GM10266 (cell line): ENCODE data around the gene MCM3AP.
"Not testable (repeated sequence)": the region's sequence is repeated elsewhere in the genome, so short reads cannot be mapped to it uniquely, and the experiment has no call there.

Experiments used
- DNase-seq: peaks from one replicate; pipeline ENCODE4 v3.0.0; 2012; ENCODE audit errors: extremely low spot score
- TF ChIP-seq, protein P1 (sequence below): IDR thresholded peaks from 2 replicates; pipeline ENCODE4 v1.5.1; 2012; ENCODE audit warnings: mild to moderate bottlenecking, low read depth; ENCODE audit not compliant: control insufficient read depth, insufficient read depth; ENCODE audit errors: missing control alignments

MCM3AP gene

DNA sequence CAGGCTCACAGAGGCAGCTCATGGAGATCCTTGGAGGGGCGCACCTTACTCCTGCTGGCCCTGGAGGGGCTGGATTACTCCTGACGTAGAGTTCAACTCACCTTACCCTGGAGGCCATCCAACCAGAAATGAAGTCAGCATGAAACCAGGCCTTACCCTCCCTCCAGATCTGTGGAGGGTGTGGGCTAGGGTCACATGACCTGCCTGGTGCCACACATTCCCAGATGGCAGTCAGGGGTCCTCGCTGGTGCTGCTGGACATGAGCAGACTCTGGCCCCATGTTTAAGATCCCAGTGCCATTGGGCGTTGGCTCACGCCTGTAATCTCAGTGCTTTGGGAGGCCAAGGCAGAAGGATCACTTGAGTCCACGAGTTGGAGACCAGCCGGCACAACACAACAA lies 33.8 kb upstream of the MCM3AP start:
- DNase-seq, result no peak
- TF ChIP-seq, protein P1, sequence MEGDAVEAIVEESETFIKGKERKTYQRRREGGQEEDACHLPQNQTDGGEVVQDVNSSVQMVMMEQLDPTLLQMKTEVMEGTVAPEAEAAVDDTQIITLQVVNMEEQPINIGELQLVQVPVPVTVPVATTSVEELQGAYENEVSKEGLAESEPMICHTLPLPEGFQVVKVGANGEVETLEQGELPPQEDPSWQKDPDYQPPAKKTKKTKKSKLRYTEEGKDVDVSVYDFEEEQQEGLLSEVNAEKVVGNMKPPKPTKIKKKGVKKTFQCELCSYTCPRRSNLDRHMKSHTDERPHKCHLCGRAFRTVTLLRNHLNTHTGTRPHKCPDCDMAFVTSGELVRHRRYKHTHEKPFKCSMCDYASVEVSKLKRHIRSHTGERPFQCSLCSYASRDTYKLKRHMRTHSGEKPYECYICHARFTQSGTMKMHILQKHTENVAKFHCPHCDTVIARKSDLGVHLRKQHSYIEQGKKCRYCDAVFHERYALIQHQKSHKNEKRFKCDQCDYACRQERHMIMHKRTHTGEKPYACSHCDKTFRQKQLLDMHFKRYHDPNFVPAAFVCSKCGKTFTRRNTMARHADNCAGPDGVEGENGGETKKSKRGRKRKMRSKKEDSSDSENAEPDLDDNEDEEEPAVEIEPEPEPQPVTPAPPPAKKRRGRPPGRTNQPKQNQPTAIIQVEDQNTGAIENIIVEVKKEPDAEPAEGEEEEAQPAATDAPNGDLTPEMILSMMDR, result no peak

DNA sequence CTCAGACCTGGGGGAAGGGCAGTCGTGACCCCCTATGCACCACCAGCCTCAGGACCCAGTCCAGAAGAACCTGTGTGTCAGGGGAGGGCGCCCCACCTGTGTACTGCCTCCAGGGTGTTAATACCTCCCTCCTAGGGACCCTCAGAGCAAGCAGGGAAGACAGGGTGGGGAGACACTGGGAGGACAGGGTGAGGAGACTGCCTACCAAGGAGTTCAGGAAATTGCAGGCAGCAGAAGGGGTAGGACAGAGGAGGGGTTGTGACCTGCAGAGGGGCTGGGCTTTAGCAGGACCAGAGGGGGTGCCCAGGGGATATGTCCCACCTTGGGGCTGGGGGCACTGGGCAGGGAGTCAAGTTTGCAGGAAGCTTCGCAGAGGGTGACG lies 33.0 kb upstream of the MCM3AP start:
- no peak for DNase-seq
- TF ChIP-seq, protein P1, result no peak

DNA sequence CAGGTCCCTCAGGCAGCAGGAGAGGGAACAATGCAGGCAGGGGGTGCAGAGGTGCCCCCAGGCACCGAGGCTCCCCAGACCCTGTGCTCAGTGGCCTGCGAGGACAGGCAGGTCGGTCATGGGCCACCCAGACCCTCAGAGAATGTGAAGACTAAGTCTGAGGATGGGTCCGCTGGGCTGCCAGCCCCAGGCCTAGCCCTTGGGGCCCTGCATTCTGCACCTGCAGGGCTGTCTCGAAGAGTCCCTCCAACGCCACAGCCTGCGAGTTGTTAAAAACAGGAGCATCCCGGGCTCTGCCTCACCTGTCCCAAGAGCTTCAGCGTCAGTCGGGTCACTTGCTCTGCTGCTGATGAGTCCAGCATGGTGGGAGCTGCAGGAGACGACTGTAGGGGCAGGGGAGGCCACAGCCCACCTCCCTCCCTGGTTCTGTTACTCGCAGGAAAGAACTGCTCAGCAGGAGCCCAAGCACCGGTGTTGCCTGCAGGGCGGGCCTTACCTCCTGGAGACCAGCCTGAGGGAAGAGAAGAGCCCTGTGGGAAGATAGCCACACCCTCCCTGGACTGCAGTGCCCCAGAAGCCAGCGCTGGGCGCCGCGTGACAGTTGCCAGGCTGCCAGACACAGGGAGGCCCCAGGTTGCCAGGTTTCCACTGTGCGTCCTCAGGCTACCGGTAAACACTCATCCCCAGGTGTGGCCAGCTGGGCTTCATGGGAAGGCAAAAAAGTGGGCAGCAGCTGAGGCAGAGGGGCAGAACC lies 32.5 kb upstream of the MCM3AP start:
- TF ChIP-seq, protein P1, result no peak
- no peak for DNase-seq

- no peak for DNase-seq
- TF ChIP-seq, protein P1, result no peak
Measured at GRCh38 chr21:46316708-46317324, 31.4 kb upstream of the MCM3AP start.

GRCh38 chr21:46314441-46315020 lies 29.1 kb upstream of the MCM3AP start:
- TF ChIP-seq, protein P1, result no peak
- no peak for DNase-seq

DNA sequence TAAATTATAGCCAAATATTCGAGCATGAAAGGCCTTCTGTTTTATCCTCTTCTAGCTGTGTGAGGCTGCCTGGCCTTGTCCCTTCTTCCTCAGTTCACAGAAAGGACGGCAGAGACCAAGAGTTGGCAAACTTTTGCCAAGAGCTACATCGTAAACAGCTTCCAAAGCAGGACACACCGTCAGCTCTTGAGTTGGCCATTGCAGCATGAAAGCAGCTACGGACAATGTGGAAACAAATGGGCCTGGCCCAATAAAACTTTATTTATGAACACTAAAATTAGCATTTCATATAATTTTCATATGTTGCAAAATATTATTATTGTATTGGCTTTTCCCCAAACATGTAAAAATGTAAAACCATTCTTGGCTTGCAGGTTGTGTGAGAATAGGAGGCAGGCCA lies 27.5 kb upstream of the MCM3AP start:
- TF ChIP-seq, protein P1, result no peak
- DNase-seq, result no peak

DNA sequence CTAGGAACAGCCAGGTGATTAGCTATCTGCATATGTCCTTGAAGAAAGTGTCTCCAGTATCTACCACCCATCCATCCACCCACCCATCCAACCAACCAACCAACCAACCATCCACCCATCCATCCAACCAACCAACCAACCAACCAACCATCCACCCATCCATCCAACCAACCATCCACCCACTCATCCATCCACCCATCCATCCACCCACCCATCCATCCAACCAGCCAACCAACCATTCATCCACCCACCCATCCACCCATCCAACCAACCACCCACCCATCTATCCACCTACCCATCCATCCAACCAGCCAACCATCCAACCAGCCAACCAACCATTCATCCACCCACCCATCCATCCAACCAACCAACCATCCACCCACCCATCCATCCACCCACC lies 26.2 kb upstream of the MCM3AP start:
- TF ChIP-seq, protein P1, result no peak
- DNase-seq, result no peak

DNA sequence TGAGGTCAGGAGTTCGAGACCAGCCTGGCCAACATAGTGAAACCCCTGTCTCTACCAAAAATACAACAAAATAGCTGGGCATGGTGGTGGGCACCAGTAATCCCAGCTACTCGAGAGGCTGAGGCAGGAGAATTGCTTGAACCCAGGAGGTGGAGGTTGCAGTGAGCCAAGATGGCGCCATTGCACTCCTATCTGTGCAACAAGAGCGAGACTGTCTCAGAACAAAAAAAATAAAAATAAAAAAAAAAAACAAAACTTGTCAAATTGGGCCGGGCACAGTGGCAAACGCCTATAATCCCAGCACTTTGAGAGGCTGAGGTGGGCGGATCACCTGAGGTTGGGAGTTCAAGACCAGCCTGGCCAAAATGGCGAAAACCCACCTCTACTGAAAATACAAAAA lies 24.8 kb upstream of the MCM3AP start:
- not testable (repeated sequence) for DNase-seq
